ENCODE data around the gene TMCO2. TPM values are rescaled to one million over a fixed set of nuclear protein-coding genes. Genes with fewer than 3 reads are reported as not detected.

The TMCO2 gene
- total RNA-seq, 1 donor from 2014 or later, result not detected

- no peak for DNase-seq (ENCODE audit: low spot score)
- no peaks in the 10 kb centered on the region for H3K27me3 Mint-ChIP-seq (ENCODE audit: low read depth)
- no peak for TF ChIP-seq CTCF (IDR thresholded peaks at IDR 0.05)
- H3K4me1 Mint-ChIP-seq (ENCODE audit: low read depth), result peaks cover 11% of the 10 kb centered on the region
- H3K9me3 Mint-ChIP-seq (ENCODE audit: low read depth), result no peaks in the 10 kb centered on the region
- H3K27ac Mint-ChIP-seq (ENCODE audit: unreplicated experiment), result no peak overlapping the region
- no peaks in the 10 kb centered on the region for H3K36me3 Mint-ChIP-seq (ENCODE audit: low read depth)
- H3K4me3 Mint-ChIP-seq (ENCODE audit: unreplicated experiment), result no peak overlapping the region
Measured at GRCh38 chr1:40248412-40248811, 675 bp downstream of the TMCO2 start.

GRCh38 chr1:40251456-40251855, 3.7 kb downstream of the TMCO2 start:
- Mint-ChIP-seq H3K9me3 (ENCODE audit: low read depth) (no peaks in the 10 kb centered on the region), H3K4me3 (ENCODE audit: unreplicated experiment) (no peak overlapping the region), H3K27ac (ENCODE audit: unreplicated experiment) (no peak overlapping the region), H3K27me3 (ENCODE audit: low read depth) (no peaks in the 10 kb centered on the region), H3K4me1 (ENCODE audit: low read depth) (peaks cover 10% of the 10 kb centered on the region), H3K36me3 (ENCODE audit: low read depth) (peaks cover 1% of the 10 kb centered on the region)
- no peak for DNase-seq (ENCODE audit: low spot score)
- no peak for TF ChIP-seq CTCF (IDR thresholded peaks at IDR 0.05)

DNA sequence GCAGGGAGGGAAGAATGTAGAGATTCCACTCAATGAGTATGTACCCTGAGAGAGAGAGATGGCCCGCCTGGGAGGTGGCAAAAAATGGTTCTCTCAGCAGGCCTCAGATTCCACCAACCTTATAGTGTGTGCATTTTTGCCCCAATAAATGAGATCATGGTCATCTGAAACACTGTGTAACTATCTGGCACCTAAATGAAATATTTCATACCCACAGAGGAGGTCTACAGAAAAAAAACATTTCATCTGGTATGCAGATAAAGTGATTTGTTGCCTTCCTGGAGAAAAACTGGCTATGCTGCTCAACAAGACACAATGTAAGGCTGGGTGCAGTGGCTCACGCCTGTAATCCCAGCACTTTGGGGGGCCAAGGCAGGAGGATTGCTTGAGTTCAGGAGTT, 4.9 kb downstream of the TMCO2 start:
- H3K4me1 Mint-ChIP-seq (ENCODE audit: low read depth), result peaks cover 16% of the 10 kb centered on the region
- no peaks in the 10 kb centered on the region for H3K27me3 Mint-ChIP-seq (ENCODE audit: low read depth)
- H3K27ac Mint-ChIP-seq (ENCODE audit: unreplicated experiment), result no peak overlapping the region
- no peaks in the 10 kb centered on the region for H3K9me3 Mint-ChIP-seq (ENCODE audit: low read depth)
- no peak overlapping the region for H3K4me3 Mint-ChIP-seq (ENCODE audit: unreplicated experiment)
- H3K36me3 Mint-ChIP-seq (ENCODE audit: low read depth), result peaks cover 1% of the 10 kb centered on the region
- DNase-seq (ENCODE audit: low spot score), result no peak
- TF ChIP-seq CTCF (IDR thresholded peaks at IDR 0.05), result no peak

DNA sequence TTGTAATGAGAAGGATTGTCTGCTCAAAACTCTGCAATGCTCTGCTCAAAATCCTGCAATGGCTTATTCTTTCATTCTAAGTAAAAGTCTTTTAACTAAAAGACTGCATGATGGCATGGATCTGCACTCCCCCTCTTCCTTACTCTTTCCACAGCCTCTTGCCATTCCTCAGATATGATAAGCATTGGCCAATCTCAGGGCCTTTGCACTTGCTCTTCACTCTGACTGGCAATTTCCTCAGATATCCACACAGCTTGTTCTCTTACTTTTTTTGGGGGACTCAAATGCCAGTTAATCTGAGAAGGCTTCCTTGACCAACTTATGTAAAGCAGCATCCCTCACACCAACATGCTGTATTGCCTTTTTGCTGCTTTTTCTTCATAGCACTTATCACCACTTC, 7.5 kb downstream of the TMCO2 start:
- peaks cover 2% of the 10 kb centered on the region for H3K36me3 Mint-ChIP-seq (ENCODE audit: low read depth)
- DNase-seq (ENCODE audit: low spot score), result no peak
- no peaks in the 10 kb centered on the region for H3K27me3 Mint-ChIP-seq (ENCODE audit: low read depth)
- peaks cover 24% of the 10 kb centered on the region for H3K4me1 Mint-ChIP-seq (ENCODE audit: low read depth)
- H3K27ac Mint-ChIP-seq (ENCODE audit: unreplicated experiment), result no peak overlapping the region
- no peak for TF ChIP-seq CTCF (IDR thresholded peaks at IDR 0.05)
- no peak overlapping the region for H3K4me3 Mint-ChIP-seq (ENCODE audit: unreplicated experiment)
- no peaks in the 10 kb centered on the region for H3K9me3 Mint-ChIP-seq (ENCODE audit: low read depth)

DNA sequence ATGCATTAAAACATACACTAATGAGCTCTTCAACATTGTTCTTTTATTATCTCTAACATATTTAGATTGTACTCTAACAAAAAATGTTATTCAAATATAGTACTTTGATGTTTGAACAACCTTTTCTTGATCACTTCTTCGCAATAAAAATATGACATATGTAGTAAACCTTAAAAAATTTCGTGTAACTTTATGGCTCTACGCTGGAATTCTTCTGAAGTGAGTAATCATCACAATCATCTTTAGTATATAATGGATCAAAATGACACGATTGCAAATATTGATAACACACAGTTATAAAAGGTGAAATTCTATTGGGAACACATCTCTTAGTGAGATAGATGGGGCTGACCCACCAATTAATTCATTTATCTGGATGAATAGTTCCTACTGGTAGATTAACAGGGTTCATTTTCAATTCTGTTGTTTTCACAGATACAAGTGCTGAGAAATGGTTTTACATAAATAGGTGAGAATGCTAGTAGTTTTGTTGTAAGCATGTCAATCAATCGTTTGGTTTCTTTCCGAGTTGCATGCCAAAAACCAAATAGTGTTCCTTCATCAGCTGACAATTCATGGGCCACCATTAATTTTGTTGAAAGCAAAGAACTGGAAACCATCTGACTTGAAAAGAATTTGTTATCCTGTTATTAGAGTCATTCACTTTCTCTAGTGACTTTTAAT, 8.8 kb downstream of the TMCO2 start:
- H3K27me3 Mint-ChIP-seq (ENCODE audit: low read depth), result no peaks in the 10 kb centered on the region
- peaks cover 32% of the 10 kb centered on the region for H3K4me1 Mint-ChIP-seq (ENCODE audit: low read depth)
- H3K36me3 Mint-ChIP-seq (ENCODE audit: low read depth), result peaks cover 10% of the 10 kb centered on the region
- TF ChIP-seq CTCF (IDR thresholded peaks at IDR 0.05), result no peak
- H3K4me3 Mint-ChIP-seq (ENCODE audit: unreplicated experiment), result peak overlapping the region; percentile 96
- peak overlapping the region; percentile 100 for H3K27ac Mint-ChIP-seq (ENCODE audit: unreplicated experiment)
- no peaks in the 10 kb centered on the region for H3K9me3 Mint-ChIP-seq (ENCODE audit: low read depth)
- DNase-seq (ENCODE audit: low spot score), result no peak
